Urinary bladder (tissue), 4 donors: ENCODE measurements around the gene MAML1. TPM values are rescaled to one million over a fixed set of nuclear protein-coding genes. Genes with fewer than 3 reads are reported as not detected.

Experiments used
- DNase-seq: peaks from one replicate; pipeline ENCODE4 v3.0.0-alpha.2; 2015; ENCODE audit errors: extremely low spot score
- H3K27ac ChIP-seq: one replicate; pipeline ENCODE4 v1.5.1; 2013; ENCODE audit warnings: low read depth, mild to moderate bottlenecking, moderate library complexity
- H3K36me3 ChIP-seq: one replicate; pipeline ENCODE4 v1.6.1; 2013; ENCODE audit warnings: mild to moderate bottlenecking, moderate library complexity; ENCODE audit not compliant: insufficient read depth
- H3K4me1 ChIP-seq: one replicate; pipeline ENCODE4 v1.6.1; 2013; ENCODE audit warnings: mild to moderate bottlenecking, moderate library complexity; ENCODE audit not compliant: insufficient read depth
- H3K4me3 ChIP-seq: one replicate; pipeline ENCODE4 v1.5.1; 2013; ENCODE audit warnings: low read depth, low read length
- WGBS: extraction: QIAGEN DNeasy Blood & Tissue Kit; methylation state at CpG from one replicate; pipeline ENCODE4 v1.1.7; 2013; 5-methylcytosine and 5-hydroxymethylcytosine counted together
- polyA plus RNA-seq: library from polyadenylated mRNA; stranded (reverse); fragments of 200-250 nt; gene quantifications from one replicate; pipeline ENCODE4 v1.2.3, GENCODE V29; 2013
- total RNA-seq: library from RNA; depleted of rRNA; stranded (reverse); fragments of >200 nt; gene quantifications from one replicate; pipeline ENCODE4 v1.2.3, GENCODE V29; 2014
- donor health status: healthy with polysubstance abuse.
- donor health status: healthy.

MAML1 gene
- total and polyA plus RNA-seq, 2 donors, result 14.4 to 19.8 TPM

GRCh38 chr5:179802950-179803562, 70.4 kb downstream of the MAML1 start:
- Histone ChIP-seq H3K4me3 (no peak overlapping the region), H3K36me3 (no peaks in the 10 kb centered on the region), H3K4me1 (no peaks in the 10 kb centered on the region), H3K27ac (no peak overlapping the region)
- 78% methylated on average over 11 of the region's 11 CpGs for WGBS
- DNase-seq, result no peak

- H3K4me1 ChIP-seq, result no peaks in the 10 kb centered on the region
- H3K27ac ChIP-seq, result no peak overlapping the region
- WGBS, result 72% methylated on average over 18 of the region's 18 CpGs
Observed at GRCh38 chr5:179803651-179804554, 71.3 kb downstream of the MAML1 start.

GRCh38 chr5:179804555-179804947, 71.9 kb downstream of the MAML1 start:
- H3K4me1 ChIP-seq, result no peaks in the 10 kb centered on the region
- WGBS, result 89% methylated on average over 8 of the region's 8 CpGs
- H3K4me3 ChIP-seq, result no peak overlapping the region
- no peaks in the 10 kb centered on the region for H3K36me3 ChIP-seq
- no peak overlapping the region for H3K27ac ChIP-seq
- DNase-seq, result no peak

More at GRCh38 chr5:179803651-179804554, 71.3 kb downstream of the MAML1 start:
- DNase-seq, result no peak
- H3K4me3 ChIP-seq, result no peak overlapping the region
- no peaks in the 10 kb centered on the region for H3K36me3 ChIP-seq

- H3K36me3 ChIP-seq, result no peaks in the 10 kb centered on the region
- DNase-seq, result no peak
- WGBS, result 67% methylated on average over 9 of the region's 9 CpGs
- H3K27ac ChIP-seq, result no peak overlapping the region
- H3K4me3 ChIP-seq, result peak overlapping the region; percentile 92
- no peaks in the 10 kb centered on the region for H3K4me1 ChIP-seq
Observed at GRCh38 chr5:179805070-179805528, 72.5 kb downstream of the MAML1 start.

DNA sequence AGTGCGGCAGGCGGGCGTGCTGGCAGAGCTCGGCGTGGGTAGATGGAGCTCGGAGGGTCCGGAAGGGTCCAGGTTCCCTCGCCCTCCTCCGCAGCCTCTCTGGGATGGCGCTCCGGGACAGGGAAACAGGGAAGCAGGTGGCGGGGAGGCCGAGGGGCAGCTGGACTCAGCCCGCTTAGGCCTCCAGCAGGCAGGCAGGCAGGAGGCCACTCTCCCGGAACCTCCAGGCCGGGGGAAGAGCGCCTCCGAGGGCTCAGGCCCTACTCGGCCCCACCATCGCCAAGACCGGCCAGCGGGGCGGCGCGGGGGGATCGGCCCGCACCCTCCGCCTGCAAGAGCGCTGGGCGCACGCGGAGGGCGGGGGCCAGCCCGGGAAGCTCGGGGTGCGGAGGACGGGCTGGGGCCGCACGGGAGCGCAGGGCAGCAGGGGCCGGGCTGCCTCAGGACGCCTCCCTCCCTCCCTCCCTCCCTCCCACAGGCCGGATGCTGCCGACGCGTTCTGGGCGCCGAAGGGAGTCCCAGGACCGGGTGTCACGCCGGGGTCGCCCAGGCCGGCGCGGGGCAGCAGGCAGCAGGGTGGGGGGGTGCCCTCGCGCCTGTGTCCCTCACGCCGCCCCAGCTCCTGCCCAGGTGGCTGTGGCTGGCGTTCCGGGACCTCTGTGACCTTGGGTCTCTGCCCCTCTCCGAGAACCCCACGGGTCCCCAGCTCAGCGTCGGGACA, 73.1 kb downstream of the MAML1 start:
- 6% methylated on average over 65 of the region's 65 CpGs for WGBS
- no peaks in the 10 kb centered on the region for H3K4me1 ChIP-seq
- no peak for DNase-seq
- H3K27ac ChIP-seq, result peak overlapping the region; percentile 96
- H3K4me3 ChIP-seq, result peak overlapping the region; percentile 92
- no peaks in the 10 kb centered on the region for H3K36me3 ChIP-seq

- under 1% methylated on average over 105 of the region's 108 CpGs for WGBS
- Histone ChIP-seq H3K4me1 (no peaks in the 10 kb centered on the region), H3K27ac (peak within 1 kb of the TSS; percentile 96), H3K4me3 (peak within 1 kb of the TSS; percentile 92), H3K36me3 (no peaks in the 10 kb centered on the region)
- DNase-seq, result no peak
Observed at GRCh38 chr5:179806250-179807048, 73.8 kb downstream of the MAML1 start, which contains the start of gene MGAT4B. Gene MGAT4B (minus strand): TSS chr5:179806866. CDS start chr5:179806583, 283 bp downstream.

DNA sequence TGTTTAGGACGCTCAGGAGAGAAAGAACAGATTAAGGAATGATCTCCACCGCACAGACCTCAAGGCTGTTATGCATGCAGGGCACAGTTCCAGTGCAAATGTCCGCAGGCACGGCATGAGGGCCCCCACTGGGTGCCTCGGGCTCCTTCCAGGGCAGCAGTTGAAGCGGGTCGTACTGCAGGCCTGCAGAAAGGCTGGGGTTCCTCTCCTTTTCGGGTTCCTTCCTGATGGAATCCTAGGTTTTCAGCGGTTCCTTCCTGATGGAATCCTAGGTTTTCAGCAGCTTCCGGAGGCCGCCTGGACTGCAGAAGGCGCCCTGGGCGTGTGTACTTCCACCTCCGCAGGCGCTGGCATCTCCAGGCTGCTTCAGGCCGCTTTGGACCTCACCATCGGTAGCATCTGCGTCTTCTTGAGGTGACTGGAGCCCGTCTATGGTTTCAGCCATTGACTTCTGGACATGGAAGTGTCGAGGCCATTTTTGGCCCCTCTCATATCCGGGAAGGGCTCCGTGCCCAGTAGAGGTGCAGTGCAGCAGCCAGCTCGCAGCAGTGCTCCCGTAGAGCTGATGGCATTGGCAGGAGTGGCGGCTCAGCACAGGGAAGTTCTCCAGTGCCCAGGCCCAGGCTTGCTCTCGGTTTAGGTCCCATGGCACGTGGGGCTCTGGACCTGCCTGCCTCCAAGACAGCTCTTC, 79.7 kb downstream of the MAML1 start:
- H3K4me1 ChIP-seq, result no peaks in the 10 kb centered on the region
- 94% methylated on average over 27 of the region's 27 CpGs for WGBS

GRCh38 chr5:179812997-179813607, 80.5 kb downstream of the MAML1 start:
- DNase-seq, result no peak
- H3K4me3 ChIP-seq, result no peak overlapping the region
- H3K4me1 ChIP-seq, result no peaks in the 10 kb centered on the region
- no peaks in the 10 kb centered on the region for H3K36me3 ChIP-seq
- whole genome bisulfite sequencing, result 94% methylated on average over 5 of the region's 5 CpGs
- H3K27ac ChIP-seq, result no peak overlapping the region

More for the DNA sequence above, 79.7 kb downstream of the MAML1 start:
- no peak overlapping the region for H3K4me3 ChIP-seq
- H3K36me3 ChIP-seq, result no peaks in the 10 kb centered on the region
- no peak for DNase-seq
- no peak overlapping the region for H3K27ac ChIP-seq

- H3K27ac ChIP-seq, result no peak overlapping the region
- no peak overlapping the region for H3K4me3 ChIP-seq
- no peaks in the 10 kb centered on the region for H3K36me3 ChIP-seq
- no peaks in the 10 kb centered on the region for H3K4me1 ChIP-seq
- WGBS, result 76% methylated on average over 3 of the region's 3 CpGs
- DNase-seq, result no peak
Observed at GRCh38 chr5:179814090-179814489, 81.5 kb downstream of the MAML1 start.

- Histone ChIP-seq H3K4me3 (no peak overlapping the region), H3K27ac (no peak overlapping the region), H3K4me1 (no peaks in the 10 kb centered on the region), H3K36me3 (no peaks in the 10 kb centered on the region)
- no peak for DNase-seq
- 92% methylated on average over 21 of the region's 21 CpGs for WGBS
Observed at GRCh38 chr5:179815491-179816249, 83.0 kb downstream of the MAML1 start.

DNA sequence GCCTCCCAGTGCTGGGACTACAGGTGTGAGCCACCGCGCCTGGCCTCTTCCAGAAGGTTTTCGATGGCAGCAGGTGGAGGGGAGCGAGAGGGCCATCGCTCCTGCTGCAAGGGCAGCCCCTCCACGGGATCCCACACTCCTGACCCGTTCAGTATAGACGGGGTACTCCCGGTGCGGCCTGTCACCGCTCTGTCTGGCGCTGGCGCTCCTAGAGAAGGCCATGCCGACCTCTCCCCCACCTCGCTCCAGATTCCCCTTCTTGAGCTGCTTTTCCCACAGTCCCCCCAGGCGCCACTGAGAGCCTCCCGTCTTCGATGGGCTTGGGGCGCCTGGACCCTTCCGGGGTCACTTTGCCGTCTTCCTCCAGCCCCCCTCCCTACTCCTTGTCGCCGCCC, 83.8 kb downstream of the MAML1 start:
- no peak overlapping the region for H3K27ac ChIP-seq
- H3K4me1 ChIP-seq, result no peaks in the 10 kb centered on the region
- H3K36me3 ChIP-seq, result no peaks in the 10 kb centered on the region
- no peak for DNase-seq
- H3K4me3 ChIP-seq, result peak overlapping the region; percentile 44
- WGBS, result 43% methylated on average over 23 of the region's 23 CpGs
